NT2/D1 (cell line): ENCODE data around the gene ARID4B.
"Not testable (repeated sequence)": the region's sequence is repeated elsewhere in the genome, so short reads cannot be mapped to it uniquely, and the experiment has no call there.

Experiments
- DNase-seq: peaks from one replicate; pipeline ENCODE4 v3.0.0-alpha.2; 2011; ENCODE audit warnings: low read depth, low spot score
- H3K27me3 ChIP-seq: 2 replicates; pipeline ENCODE4 v1.6.0; 2011; ENCODE audit warnings: mild to moderate bottlenecking; ENCODE audit not compliant: insufficient read length, insufficient read depth
- H3K36me3 ChIP-seq: 2 replicates; pipeline ENCODE4 v1.6.1; 2011; ENCODE audit warnings: mild to moderate bottlenecking, low read length, mixed read lengths; ENCODE audit not compliant: insufficient read depth, insufficient read length
- H3K4me1 ChIP-seq: 2 replicates; pipeline ENCODE4 v1.5.1; 2011; ENCODE audit not compliant: insufficient read depth, insufficient read length
- H3K4me3 ChIP-seq: 2 replicates; pipeline ENCODE4 v1.5.1; 2011; ENCODE audit warnings: low read depth; ENCODE audit not compliant: insufficient read length
- H3K9ac ChIP-seq: 2 replicates; pipeline ENCODE4 v1.6.0; 2011; ENCODE audit warnings: low read depth; ENCODE audit not compliant: insufficient read length
- H3K9me3 ChIP-seq: 2 replicates; pipeline ENCODE4 v1.5.1; 2011; ENCODE audit warnings: mild to moderate bottlenecking, low read length; ENCODE audit not compliant: insufficient read depth
- SUZ12 ChIP-seq: IDR thresholded peaks from 2 replicates; pipeline ENCODE4 v1.6.1; 2011; ENCODE audit not compliant: insufficient read length, insufficient read depth; ENCODE audit errors: extremely low read depth
- YY1 ChIP-seq: IDR thresholded peaks from 2 replicates; pipeline ENCODE4 v1.6.1; 2011; ENCODE audit not compliant: insufficient read length, insufficient read depth
- ZNF274 ChIP-seq: IDR thresholded peaks from 2 replicates; pipeline ENCODE4 v1.6.1; 2011; ENCODE audit warnings: mild to moderate bottlenecking, low read depth, low read length

ARID4B gene

DNA sequence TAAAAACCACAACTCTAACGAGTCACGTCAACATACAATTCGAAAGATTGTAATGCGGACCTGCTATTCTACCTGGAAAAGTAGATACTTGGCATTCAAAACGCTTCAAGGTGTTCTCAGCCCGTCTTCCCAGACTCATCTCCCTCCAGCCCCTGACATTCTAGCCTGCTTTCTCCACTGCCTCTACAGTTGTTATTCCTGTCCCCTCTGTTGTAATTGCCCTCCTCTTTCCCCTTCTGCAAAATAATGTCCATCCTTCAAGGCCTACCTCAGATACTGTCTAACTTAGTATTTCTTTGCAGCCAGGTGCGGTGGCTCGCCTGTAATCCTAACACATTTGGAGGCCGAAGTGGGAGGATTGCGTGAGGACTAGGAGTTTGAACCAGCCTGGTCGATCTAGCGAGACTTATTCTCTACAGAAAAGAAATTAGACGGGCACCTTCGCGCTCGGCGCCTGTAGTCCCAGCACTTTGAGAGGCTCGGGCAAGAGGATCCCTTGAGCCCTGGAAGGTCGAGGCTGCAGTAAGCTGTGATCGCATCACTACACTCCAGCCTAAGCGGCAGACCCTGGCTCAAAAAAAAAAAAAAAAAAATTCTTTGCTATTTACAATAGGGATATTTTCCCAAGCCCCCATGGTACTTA, 166.2 kb downstream of the ARID4B start:
- no peaks in the 10 kb centered on the region for H3K4me1 ChIP-seq
- DNase-seq, result no peak
- TF ChIP-seq ZNF274 (no peak), YY1 (no peak), SUZ12 (no peak)
- peak overlapping the region; percentile 98 for H3K9ac ChIP-seq
- peak overlapping the region; percentile 99 for H3K4me3 ChIP-seq
- no peaks in the 10 kb centered on the region for H3K27me3 ChIP-seq
- no peaks in the 10 kb centered on the region for H3K9me3 ChIP-seq
- peaks cover 37% of the 10 kb centered on the region for H3K36me3 ChIP-seq

DNA sequence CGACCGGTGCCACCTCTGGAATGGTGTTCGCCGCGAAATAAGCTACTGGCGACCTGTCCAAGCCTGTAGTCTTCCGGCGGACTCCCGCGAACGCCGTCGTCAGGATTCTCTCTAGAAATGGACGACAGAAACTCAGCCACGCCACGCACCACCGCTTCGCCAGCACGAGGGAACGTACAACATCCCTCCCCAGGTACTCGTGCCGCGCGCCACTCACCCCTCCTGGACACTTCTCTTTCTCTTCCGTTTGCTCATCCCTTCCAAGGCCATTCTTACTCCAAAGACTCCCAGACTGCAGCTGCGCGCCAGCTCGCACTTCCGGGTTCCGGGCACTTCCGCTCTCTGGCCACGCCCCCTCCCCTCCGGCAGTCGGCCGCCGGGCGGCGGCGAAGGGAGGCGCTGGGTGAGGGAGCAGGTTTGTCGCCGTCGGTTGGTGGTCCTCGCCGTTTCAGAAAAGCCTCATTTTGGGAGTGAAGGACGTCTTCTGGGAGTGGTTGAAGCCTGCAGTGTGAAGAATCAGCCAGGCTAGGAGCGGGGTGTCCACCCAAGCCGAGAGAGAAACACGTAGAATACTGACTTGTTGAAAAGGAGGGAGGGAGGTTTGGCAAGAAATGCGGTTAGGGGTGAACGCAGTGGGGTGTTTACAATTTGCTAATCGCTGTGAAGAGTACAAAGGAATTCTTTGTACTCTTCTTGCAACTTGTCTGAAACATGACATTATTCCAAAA, 166.9 kb downstream of the ARID4B start, which contains the start of gene RBM34:
Gene RBM34 (minus strand): TSS at position 294 of the 728 bp plus-strand sequence. CDS start 24 bp downstream, at position 270.
- Histone ChIP-seq H3K9me3 (no peaks in the 10 kb centered on the region), H3K9ac (peak within 1 kb of the TSS; percentile 98), H3K27me3 (no peaks in the 10 kb centered on the region), H3K36me3 (peaks cover 44% of the 10 kb centered on the region), H3K4me1 (no peaks in the 10 kb centered on the region), H3K4me3 (peak within 1 kb of the TSS; percentile 99)
- TF ChIP-seq SUZ12 (no peak), ZNF274 (no peak), YY1 (no peak)
- DNase-seq, result peak; percentile 93

DNA sequence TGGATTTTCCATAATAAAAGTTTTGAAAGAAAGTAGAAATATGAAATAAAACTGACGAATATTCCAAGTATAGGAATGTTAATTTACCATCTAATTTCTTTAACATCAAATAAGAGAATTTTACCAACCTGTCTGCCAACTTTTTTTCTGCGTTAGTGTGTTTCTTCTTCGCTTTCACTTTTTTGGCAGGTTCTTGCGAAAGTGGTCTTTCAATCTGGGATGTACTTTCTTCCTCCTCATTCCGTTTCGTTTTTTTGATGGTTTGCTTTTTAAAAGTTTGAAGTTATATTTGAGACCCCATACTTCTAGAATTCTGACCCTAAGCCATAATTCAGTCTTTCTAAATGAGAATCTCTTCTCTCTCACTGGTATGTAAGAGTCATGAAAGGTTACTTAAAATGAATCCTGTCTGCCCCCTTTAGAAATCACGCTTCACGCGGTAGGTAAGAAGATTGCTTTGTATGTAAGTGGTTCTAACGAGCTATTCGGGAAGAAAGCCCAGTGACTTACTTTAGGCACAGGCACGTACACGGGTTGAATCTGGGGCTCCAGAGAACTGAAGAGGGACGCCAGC, 167.5 kb downstream of the ARID4B start:
- no peaks in the 10 kb centered on the region for H3K9me3 ChIP-seq
- H3K4me1 ChIP-seq, result no peaks in the 10 kb centered on the region
- peak; percentile 27 for DNase-seq
- H3K4me3 ChIP-seq, result peak overlapping the region; percentile 99
- peak overlapping the region; percentile 98 for H3K9ac ChIP-seq
- TF ChIP-seq ZNF274 (no peak), SUZ12 (no peak), YY1 (no peak)
- H3K27me3 ChIP-seq, result no peaks in the 10 kb centered on the region
- H3K36me3 ChIP-seq, result peaks cover 48% of the 10 kb centered on the region

DNA sequence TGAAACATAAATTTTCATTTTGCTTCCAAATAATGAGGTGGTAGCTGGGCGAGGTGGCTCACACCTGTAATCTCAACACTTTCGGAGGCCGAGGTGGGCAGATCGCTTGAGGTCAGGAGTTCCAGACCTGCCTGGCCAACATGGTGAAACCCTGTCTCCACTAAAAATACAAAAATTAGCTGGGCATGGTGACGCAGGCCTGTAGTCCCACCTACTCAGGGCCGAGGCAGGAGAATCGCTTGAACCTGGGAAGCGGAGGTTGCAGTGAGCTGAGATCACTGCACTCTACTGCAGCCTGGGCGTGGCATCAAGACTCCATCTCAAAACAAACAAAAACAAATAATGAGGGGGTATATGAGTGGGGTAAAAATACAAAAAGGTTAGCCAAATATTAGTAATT, 168.0 kb downstream of the ARID4B start:
- DNase-seq, result not testable (repeated sequence)
- Histone ChIP-seq H3K9ac (peak overlapping the region; percentile 98), H3K36me3 (peaks cover 51% of the 10 kb centered on the region)

DNA sequence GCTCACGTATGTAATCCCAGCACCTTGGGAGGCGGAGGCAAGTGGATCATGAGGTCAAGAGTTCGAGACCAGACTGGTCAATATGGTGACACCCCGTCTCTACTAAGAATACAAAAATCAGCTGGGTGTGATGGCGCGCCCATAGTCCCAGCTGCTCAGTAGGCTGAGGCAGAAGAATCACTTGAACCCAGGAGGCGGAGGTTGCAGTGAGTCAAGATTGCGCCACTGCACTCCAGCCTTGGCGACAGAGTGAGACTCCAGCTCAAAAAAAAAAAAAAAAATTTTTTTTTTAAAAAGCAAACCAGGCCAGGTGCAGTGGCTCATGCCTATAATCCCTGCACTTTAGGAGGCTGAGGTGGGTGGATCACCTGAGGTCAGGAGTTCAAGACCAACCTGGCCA, 168.7 kb downstream of the ARID4B start:
- not testable (repeated sequence) for H3K4me3 ChIP-seq, H3K4me1 ChIP-seq, H3K9ac ChIP-seq, DNase-seq, H3K9me3 ChIP-seq, H3K27me3 ChIP-seq
- peaks cover 57% of the 10 kb centered on the region for H3K36me3 ChIP-seq

More for the DNA sequence above, 168.0 kb downstream of the ARID4B start:
- not testable (repeated sequence) for H3K4me1 ChIP-seq, H3K9me3 ChIP-seq, H3K27me3 ChIP-seq
- H3K4me3 ChIP-seq, result peak overlapping the region; percentile 99

DNA sequence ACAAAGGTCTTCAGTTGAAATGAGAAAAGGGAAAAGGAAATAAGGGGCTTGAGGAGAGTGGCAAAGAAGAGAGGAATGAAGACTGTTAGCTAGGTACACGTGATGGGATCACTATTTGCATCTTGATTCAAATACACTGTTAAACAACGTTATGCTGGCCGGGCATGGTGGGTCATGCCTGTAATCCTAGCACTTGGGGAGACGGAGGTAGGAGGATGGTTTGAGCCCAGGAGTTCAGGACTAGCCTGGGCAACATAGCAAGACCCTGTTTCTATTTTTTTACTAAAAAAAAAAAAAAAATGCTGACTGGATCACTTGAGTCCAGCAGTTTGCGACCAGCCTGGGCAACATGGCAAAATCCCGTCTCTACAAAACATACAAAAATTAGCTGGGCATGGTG, 169.3 kb downstream of the ARID4B start:
- Histone ChIP-seq H3K9me3 (no peaks in the 10 kb centered on the region), H3K9ac (no peak overlapping the region), H3K4me1 (no peaks in the 10 kb centered on the region), H3K27me3 (no peaks in the 10 kb centered on the region), H3K36me3 (peaks cover 61% of the 10 kb centered on the region), H3K4me3 (no peak overlapping the region)
- TF ChIP-seq SUZ12 (no peak), YY1 (no peak), ZNF274 (no peak)
- no peak for DNase-seq

DNA sequence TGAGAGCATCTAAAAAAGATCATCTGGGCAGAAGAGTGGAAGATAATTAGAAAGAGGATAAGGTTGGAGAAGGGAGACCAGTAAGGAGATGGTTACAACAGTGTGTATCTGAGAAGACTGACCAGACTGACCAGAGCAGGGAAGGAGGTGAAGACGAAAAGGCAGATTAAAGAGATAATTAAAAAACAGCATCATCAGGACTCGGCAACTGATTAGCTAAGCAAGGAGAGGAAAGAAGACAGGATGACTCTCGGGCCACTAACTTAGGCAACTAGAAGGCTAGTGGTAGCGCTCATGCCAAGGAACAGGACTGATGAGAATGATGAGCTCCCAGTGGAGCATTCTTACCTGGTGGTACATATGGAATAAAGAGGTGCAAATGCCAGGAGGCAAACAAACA, 170.8 kb downstream of the ARID4B start:
- peaks cover 76% of the 10 kb centered on the region for H3K36me3 ChIP-seq

More for the DNA sequence above, 170.8 kb downstream of the ARID4B start:
- no peaks in the 10 kb centered on the region for H3K27me3 ChIP-seq
- no peak for DNase-seq
- H3K4me1 ChIP-seq, result no peaks in the 10 kb centered on the region
- H3K4me3 ChIP-seq, result no peak overlapping the region
- no peak overlapping the region for H3K9ac ChIP-seq
- H3K9me3 ChIP-seq, result no peaks in the 10 kb centered on the region
- no peak for TF ChIP-seq ZNF274
- TF ChIP-seq YY1, result no peak
- no peak for TF ChIP-seq SUZ12
